ACC112 (cell line): Measurements from ENCODE around the gene IGFBP3.
"Not testable (repeated sequence)": the region's sequence is repeated elsewhere in the genome, so short reads cannot be mapped to it uniquely, and the experiment has no call there.

Experiments
- H2AFZ ChIP-seq: fragments of 200-600 bp; sonication (generic); one replicate; pipeline ENCODE4 v1.6.0; 2017; ENCODE audit warnings: antibody characterized with exemption, low read length; ENCODE audit not compliant: unreplicated experiment
- H3K27ac ChIP-seq: fragments of 200-600 bp; sonication (generic); 2 replicates; pipeline ENCODE4 v1.5.1; 2014; ENCODE audit warnings: low read depth, mild to moderate bottlenecking, antibody characterized with exemption, low read length, moderate library complexity
- H3K27me3 ChIP-seq: fragments of 200-600 bp; sonication (generic); 2 replicates; pipeline ENCODE4 v1.6.1; 2014; ENCODE audit warnings: mild to moderate bottlenecking, antibody characterized with exemption, low read length, moderate library complexity, mixed read lengths; ENCODE audit not compliant: insufficient read depth
- H3K36me3 ChIP-seq: fragments of 200-600 bp; sonication (generic); 2 replicates; pipeline ENCODE4 v1.6.1; 2016; ENCODE audit warnings: mild to moderate bottlenecking, antibody characterized with exemption, low read length, moderate library complexity, mixed read lengths; ENCODE audit not compliant: insufficient read depth
- H3K4me1 ChIP-seq: fragments of 200-600 bp; sonication (generic); one replicate; pipeline ENCODE4 v1.6.1; 2016; ENCODE audit warnings: low read length, mixed read lengths; ENCODE audit not compliant: insufficient read depth, unreplicated experiment, control insufficient read depth
- H3K4me3 ChIP-seq: fragments of 200-600 bp; sonication (generic); 2 replicates; pipeline ENCODE4 v1.5.1; 2014; ENCODE audit warnings: mild to moderate bottlenecking, low read depth, low read length
- H3K79me2 ChIP-seq: fragments of 200-600 bp; sonication (generic); one replicate; pipeline ENCODE4 v1.6.0; 2016; ENCODE audit warnings: low read length; ENCODE audit not compliant: control insufficient read depth, unreplicated experiment, insufficient read depth

The IGFBP3 gene

GRCh38 chr7:45944058-45944457 is 23.0 kb upstream of the IGFBP3 start:
- Histone ChIP-seq H2AFZ (no peak overlapping the region), H3K4me3 (no peak overlapping the region), H3K27ac (no peak overlapping the region), H3K36me3 (no peaks in the 10 kb centered on the region), H3K4me1 (no peaks in the 10 kb centered on the region), H3K79me2 (no peaks in the 10 kb centered on the region), H3K27me3 (no peaks in the 10 kb centered on the region)

DNA sequence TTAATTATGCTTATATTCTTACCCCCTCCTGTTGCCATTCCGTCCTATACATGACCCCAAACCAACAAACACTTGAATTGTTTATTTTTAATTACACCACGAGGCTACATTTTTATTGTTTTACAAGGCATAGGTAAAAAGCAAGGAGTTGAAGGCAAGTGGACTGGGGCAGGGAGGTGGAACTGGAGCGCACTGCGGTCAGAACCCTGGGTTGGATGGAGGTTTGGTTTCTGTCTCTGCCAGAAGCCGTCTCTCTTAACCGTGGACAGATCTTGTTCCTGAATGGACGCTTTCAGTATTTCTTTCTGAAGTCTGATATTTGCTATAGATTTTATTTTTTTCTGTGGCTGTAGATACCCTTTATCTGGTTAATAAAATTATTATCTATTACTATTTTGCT is 19.9 kb upstream of the IGFBP3 start:
- H3K4me3 ChIP-seq = no peak overlapping the region
- no peaks in the 10 kb centered on the region for H3K79me2 ChIP-seq
- H3K27me3 ChIP-seq = no peaks in the 10 kb centered on the region
- H2AFZ ChIP-seq = no peak overlapping the region
- H3K36me3 ChIP-seq = no peaks in the 10 kb centered on the region
- H3K27ac ChIP-seq = no peak overlapping the region
- no peaks in the 10 kb centered on the region for H3K4me1 ChIP-seq

- H3K4me3 ChIP-seq, H3K36me3 ChIP-seq, H3K27ac ChIP-seq, H3K79me2 ChIP-seq, H3K4me1 ChIP-seq, H3K27me3 ChIP-seq, H2AFZ ChIP-seq: not testable (repeated sequence)
These were observed 19.2 kb upstream of the IGFBP3 start for GRCh38 chr7:45940237-45940781.

- no peak overlapping the region for H2AFZ ChIP-seq
- H3K79me2 ChIP-seq = no peaks in the 10 kb centered on the region
- no peaks in the 10 kb centered on the region for H3K4me1 ChIP-seq
- no peaks in the 10 kb centered on the region for H3K27me3 ChIP-seq
- H3K27ac ChIP-seq = no peak overlapping the region
- H3K4me3 ChIP-seq = no peak overlapping the region
- H3K36me3 ChIP-seq = no peaks in the 10 kb centered on the region
These were observed 18.5 kb upstream of the IGFBP3 start for GRCh38 chr7:45939574-45939973.

GRCh38 chr7:45938626-45939302 is 17.7 kb upstream of the IGFBP3 start:
- H3K4me3 ChIP-seq = no peak overlapping the region
- H3K27ac ChIP-seq = no peak overlapping the region
- no peak overlapping the region for H2AFZ ChIP-seq
- H3K79me2 ChIP-seq = no peaks in the 10 kb centered on the region
- H3K36me3 ChIP-seq = no peaks in the 10 kb centered on the region
- H3K27me3 ChIP-seq = no peaks in the 10 kb centered on the region
- H3K4me1 ChIP-seq = no peaks in the 10 kb centered on the region

DNA sequence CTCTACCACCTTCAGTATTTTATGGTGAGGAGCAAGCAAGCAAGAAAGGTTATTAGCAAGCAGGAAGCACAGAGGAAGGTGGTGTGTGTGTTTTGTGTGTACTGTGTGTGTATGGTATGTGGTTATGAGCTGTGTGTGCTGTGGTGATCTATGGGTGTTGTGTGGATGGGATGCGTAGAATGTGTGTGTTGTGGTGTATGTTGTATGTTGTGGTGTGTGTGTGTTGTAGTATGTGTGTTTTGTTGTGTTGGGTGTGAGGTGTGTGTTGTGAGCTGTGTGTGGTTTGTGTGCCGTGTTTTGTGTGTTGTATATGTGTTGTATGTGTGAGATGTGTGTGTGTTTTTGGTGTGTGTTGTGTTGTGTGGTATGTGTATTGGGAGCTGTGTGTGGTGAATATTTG is 16.8 kb upstream of the IGFBP3 start:
- H3K27me3 ChIP-seq = no peaks in the 10 kb centered on the region
- H2AFZ ChIP-seq = no peak overlapping the region
- no peaks in the 10 kb centered on the region for H3K36me3 ChIP-seq
- H3K27ac ChIP-seq = no peak overlapping the region
- no peaks in the 10 kb centered on the region for H3K4me1 ChIP-seq
- H3K4me3 ChIP-seq = no peak overlapping the region
- no peaks in the 10 kb centered on the region for H3K79me2 ChIP-seq

- H3K79me2 ChIP-seq = no peaks in the 10 kb centered on the region
- H3K36me3 ChIP-seq = no peaks in the 10 kb centered on the region
- no peak overlapping the region for H3K4me3 ChIP-seq
- H3K27me3 ChIP-seq = no peaks in the 10 kb centered on the region
- no peak overlapping the region for H2AFZ ChIP-seq
- no peak overlapping the region for H3K27ac ChIP-seq
- no peaks in the 10 kb centered on the region for H3K4me1 ChIP-seq
These were observed 16.2 kb upstream of the IGFBP3 start for GRCh38 chr7:45937301-45937700.

DNA sequence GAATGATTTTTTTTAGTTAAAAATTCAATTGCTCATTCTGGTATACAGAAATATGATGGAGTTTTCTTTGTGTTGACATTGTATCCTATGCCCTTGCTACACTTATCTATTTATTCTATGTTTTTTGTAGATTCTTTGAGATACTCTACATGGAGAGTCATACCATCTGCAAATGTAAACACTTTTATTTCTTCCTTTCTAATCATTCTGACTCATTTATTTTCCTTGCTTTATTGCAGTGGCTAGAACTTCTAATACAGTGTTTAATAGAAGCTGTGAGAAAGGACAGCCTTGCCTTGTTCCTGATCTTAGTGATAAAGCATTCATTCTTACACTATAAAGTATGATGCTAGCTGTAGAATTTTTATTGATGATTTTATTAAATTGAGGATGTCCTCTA is 9.9 kb upstream of the IGFBP3 start:
- Histone ChIP-seq H3K36me3 (no peaks in the 10 kb centered on the region), H3K27me3 (no peaks in the 10 kb centered on the region), H3K79me2 (no peaks in the 10 kb centered on the region), H3K4me1 (no peaks in the 10 kb centered on the region), H3K4me3 (no peak overlapping the region), H3K27ac (no peak overlapping the region), H2AFZ (no peak overlapping the region)

DNA sequence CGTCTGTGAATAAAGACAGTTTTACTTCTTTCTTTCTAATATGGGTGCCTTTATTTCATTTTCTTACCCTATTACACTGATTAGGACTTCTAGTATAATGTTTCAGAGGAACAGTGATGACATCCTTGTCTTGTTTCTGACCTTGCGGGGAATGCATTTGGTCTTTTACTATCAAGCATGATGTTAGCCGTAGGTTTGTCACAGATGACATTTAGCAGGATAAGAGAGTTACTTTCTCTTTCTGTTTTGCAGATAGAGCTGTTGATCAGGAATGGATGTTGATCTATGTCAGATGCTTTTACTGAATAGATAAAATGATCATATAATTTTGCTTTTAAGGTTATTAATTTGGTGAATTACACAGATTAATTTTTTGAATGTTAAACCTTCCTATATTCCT is 6.6 kb upstream of the IGFBP3 start:
- Histone ChIP-seq H3K4me1 (peaks cover 11% of the 10 kb centered on the region), H3K27ac (no peak overlapping the region), H3K27me3 (no peaks in the 10 kb centered on the region), H3K4me3 (no peak overlapping the region), H3K36me3 (no peaks in the 10 kb centered on the region), H3K79me2 (no peaks in the 10 kb centered on the region), H2AFZ (no peak overlapping the region)

GRCh38 chr7:45924283-45924682 is 3.2 kb upstream of the IGFBP3 start:
- no peak overlapping the region for H2AFZ ChIP-seq
- H3K79me2 ChIP-seq = no peaks in the 10 kb centered on the region
- peaks cover 13% of the 10 kb centered on the region for H3K4me1 ChIP-seq
- H3K27ac ChIP-seq = no peak overlapping the region
- no peaks in the 10 kb centered on the region for H3K36me3 ChIP-seq
- H3K4me3 ChIP-seq = no peak overlapping the region
- H3K27me3 ChIP-seq = peaks cover 10% of the 10 kb centered on the region

DNA sequence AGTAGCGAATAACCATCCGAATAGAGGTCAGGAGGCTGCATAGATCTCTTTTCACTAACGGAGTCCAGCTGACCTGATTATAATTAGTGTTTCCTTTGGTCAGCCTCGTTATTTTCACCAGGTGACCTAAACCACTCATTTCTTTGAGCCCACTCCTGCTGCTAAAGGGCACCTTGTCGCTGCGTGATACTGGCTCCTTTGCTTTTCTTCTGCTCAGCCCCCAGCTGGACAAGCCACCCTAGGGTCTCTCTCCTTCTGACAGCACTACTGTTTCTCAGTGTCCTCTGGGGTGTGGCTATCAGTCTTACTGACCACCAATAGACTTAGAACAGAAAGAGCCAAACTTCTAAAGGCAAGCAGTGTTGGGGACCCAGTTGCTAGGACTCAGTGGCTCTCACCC is 2.7 kb upstream of the IGFBP3 start:
- Histone ChIP-seq H3K4me3 (no peak overlapping the region), H3K79me2 (no peaks in the 10 kb centered on the region), H3K27me3 (peaks cover 14% of the 10 kb centered on the region), H3K4me1 (peaks cover 18% of the 10 kb centered on the region), H3K36me3 (no peaks in the 10 kb centered on the region), H2AFZ (no peak overlapping the region), H3K27ac (no peak overlapping the region)
